NB4 (cell line): ENCODE results near the gene MUC5B.
"Not testable (repeated sequence)": the region's sequence is repeated elsewhere in the genome, so short reads cannot be mapped to it uniquely, and the experiment has no call there.

Experiments
- CTCF ChIP-seq: IDR thresholded peaks from one replicate; pipeline ENCODE4 v1.5.1; 2012; ENCODE audit warnings: low read depth, low read length
- MAX ChIP-seq: IDR thresholded peaks from 2 replicates; pipeline ENCODE4 v1.6.1; 2011; ENCODE audit warnings: low read depth, low read length
- MYC ChIP-seq: IDR thresholded peaks from 2 replicates; pipeline ENCODE4 v1.6.1; 2011; ENCODE audit warnings: low read depth, low read length
- POLR2A ChIP-seq: IDR thresholded peaks from 2 replicates; pipeline ENCODE4 v1.6.1; 2011; ENCODE audit warnings: mild to moderate bottlenecking; ENCODE audit not compliant: insufficient read length; ENCODE audit errors: extremely low read depth

GRCh38 chr11:1244557-1244956, 21.7 kb downstream of the MUC5B start:
- TF ChIP-seq CTCF, POLR2A, MAX, MYC: not testable (repeated sequence)
